DMS 273 (cell line): ENCODE measurements around the gene NINL.
"Not testable (repeated sequence)": the region's sequence is repeated elsewhere in the genome, so short reads cannot be mapped to it uniquely, and the experiment has no call there.

Source experiments
- DNase-seq: peaks from one replicate; lab custom pipeline; 2025; ENCODE audit not compliant: unreplicated experiment; lab: John Stamatoyannopoulos, UW

The NINL gene

DNA sequence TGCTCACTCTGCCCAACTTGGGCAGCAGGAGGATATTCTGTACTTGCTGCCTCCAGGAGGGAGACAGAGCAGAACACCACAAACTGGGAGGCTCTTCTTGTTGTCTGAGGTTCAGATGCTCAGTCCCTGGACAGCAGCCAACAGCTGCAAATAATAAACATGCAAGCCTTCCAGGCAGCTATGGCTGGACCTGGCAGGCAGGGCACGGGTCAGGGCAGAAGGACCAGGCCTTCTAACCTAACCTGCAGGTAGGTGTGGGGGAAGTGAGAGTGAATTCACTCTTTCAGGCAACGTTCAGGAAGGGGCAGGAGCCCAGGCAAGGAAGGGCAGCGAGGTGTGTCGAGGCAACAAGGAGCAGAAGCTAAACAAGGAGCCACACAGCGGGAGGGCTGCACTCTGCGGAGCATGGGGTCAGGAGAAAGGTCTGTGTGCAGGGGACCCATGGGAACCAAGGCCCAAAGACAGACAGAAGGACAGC, 31.5 kb downstream of the NINL start:
- DNase-seq: peak; percentile 53

DNA sequence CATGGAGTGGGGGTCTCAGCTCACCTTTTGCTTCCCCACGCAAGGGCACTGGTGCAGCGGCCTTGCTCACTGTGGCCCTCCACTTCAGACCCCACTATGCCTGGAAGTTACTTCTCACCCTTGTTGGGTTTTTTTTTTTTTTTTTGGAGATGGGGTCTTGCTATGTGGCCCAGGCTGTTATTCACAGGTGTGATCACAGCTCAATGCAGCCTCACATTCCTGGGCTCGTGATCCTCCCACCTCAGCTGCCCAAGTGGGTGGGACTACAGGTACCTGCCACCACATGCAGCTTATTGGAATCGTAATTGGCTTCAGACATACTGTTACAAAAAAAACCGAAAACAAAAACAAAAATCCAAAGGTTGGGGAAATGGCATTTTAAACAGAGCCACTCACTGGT, 32.4 kb downstream of the NINL start:
- DNase-seq: no peak

DNA sequence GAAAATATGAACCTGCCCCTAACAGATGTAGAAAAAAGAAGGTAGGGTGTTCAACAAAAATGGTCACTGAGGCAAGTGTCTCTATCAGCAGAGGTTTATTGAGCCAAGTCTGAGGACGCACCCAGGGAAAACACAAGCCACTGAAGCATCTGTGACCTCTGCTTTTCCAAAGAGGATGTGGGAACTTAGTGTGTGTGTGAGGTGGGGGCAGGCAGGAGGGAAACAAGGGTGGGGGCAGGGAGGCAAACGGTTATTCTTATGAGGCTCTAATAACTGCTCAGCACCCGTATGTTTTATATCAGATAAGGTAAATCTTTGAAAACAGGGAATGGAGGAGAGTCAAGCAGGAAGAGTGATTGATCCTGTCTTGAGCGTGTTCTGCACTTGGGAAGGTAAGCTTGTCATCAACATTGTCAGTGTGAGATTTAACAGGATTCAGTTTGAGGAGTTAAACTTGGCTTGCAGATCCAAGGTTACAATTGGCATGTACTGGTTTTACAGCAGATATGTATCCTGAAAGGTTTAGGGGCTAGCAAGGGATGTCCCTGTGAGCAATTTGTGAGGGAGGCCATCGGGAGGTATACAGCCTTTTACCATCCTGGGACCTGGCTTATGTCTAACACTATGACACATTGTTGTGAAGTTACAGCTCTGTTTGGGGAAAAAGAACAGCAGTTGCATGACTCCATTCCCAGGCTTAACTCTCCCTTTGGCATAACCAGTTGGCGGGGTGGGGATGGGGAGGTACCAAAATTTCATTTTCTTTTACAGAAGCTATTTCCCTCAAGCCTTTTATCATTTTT, 33.7 kb downstream of the NINL start:
- no peak for DNase-seq

DNA sequence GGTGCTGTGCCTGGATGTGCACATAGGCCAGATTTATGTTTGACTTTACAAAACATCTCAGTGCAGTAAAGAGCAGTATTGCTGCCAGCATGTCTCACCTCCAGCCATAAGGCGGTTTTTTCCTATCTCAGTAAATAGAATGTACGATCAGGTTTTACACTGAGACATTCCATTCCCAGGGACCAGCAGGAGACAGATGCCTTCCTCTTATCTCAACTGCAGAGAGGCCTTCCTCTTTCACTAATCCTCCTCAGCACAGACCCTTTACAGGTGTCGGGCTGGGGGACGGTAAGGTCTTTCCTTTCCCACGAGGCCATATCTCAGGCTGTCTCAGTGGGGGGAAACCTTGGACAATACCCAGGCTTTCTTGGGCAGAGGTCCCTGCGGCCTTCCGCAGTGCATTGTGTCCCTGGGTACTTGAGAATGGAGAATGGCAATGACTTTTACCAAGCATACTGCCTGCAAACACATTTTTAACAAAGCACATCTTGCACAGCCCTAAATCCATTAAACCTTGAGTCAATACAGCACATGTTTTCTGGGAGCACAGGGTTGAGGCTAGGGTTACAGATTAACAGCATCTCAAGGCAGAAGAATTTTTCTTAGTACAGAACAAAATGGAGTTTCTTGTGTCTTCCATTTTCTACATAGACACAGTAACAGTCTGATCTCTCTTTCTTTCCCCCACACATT, 34.5 kb downstream of the NINL start:
- not testable (repeated sequence) for DNase-seq

DNA sequence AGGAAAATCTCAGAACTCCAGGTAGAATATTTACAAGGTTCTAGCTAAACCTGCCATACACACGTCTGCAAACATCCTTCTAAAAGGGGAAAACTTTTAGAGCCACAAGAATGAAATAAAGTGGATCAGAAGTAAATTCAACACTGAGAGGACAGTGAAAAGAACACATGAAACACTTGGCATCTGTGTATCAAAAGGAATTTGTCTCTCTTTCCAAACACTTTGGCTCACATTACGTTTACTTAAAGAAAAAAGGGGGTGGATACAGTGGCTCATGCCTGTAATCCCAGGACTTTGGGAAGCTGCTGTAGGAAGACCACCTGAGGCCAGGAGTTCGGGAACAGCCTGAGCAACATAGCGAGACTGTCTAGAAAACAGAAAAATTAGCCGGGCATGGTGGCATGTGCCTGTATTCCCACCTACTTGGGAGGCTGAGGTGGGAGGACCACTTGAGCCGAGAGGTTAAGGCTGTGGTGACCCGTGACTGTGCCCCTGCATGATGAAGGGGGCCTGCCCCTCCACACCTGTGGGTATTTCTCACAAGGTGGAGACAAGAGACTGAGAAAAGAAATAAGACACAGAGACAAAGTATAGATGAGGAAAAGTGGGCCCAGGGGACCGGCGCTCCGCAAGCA, 35.4 kb downstream of the NINL start:
- no peak for DNase-seq

DNA sequence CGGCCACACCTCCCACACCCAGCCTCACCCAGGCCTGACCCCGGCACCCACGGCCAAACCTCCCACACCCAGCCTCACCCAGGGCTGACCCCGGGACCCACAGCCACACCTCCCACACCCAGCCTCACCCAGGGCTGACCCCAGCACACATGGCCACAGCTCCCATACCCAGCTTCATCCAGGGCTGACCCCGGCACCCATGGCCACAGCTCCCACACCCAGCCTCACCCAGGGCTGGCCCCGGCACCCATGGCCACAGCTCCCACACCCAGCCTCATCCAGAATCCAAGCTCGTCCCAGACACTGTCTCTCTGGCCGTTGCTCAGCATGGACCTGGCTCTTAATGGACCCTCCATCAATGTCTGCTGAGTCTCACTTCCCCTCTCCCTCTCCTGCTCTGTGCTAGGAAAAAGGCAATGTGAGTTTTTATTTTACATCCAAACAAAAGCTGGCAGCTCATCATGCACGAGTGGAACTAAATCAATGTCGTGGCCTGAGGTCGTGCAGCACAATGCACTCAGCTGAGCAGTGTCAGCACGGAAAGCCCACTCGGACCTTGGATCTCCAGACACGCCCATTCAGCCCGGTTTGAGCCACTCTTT, 36.1 kb downstream of the NINL start:
- no peak for DNase-seq

DNA sequence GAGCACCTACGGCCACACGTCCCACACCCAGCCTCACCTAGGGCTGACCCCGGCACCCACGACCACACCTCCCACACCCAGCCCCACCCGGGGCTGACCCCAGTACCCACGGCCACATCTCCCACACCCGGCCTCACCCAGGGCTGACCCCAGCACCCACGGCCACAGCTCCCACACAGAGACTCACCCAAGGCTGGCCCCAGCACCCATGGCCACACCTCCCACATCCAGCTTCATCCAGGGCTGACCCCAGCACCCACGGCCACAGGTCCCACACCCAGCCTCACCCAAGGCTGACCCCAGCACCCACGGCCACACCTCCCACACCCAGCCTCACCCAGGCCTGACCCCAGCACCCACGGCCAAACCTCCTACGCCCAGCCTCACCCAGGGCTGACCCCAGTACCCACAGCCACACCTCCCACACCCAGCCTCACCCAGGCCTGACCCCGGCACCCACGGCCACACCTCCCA, 36.7 kb downstream of the NINL start:
- no peak for DNase-seq

DNA sequence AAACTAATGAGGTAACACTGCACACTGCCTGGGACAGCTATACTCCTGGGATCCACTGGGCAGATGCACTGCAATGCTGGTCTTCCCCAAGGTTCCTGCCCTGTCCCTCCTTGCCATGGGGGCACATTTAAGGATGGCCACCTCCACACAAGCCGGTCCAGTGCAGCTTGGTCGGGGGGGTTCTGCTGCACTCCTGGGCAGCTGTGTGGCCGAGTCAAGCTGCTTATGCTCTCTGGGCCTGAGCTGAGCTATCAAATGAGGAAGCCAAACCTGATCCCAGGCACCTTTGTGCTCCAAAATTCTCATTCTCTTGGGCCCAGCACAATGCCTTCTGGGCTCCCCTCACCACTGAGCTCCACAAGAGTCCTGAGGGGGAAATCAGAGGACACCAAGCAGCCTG, 37.3 kb downstream of the NINL start:
- DNase-seq: no peak

DNA sequence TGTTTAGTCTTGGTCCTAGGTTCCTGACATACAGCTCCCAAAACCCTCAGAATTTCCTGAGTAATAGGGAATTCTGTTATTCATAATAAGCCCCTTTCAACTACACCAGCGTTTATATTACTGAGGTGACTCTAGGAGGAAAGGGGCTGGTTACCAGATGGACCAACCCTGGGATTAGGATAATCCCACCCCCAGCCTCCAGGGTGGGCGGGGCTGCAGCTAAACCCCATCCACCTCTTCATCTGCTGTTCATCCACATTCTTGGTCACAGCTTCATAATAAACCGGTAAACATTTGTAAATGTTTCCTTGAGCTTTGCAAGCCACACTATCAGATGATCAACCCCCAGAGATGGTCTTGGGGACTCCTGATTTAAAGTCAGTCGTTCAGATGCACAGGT, 38.3 kb downstream of the NINL start:
- peak; percentile 24 for DNase-seq

DNA sequence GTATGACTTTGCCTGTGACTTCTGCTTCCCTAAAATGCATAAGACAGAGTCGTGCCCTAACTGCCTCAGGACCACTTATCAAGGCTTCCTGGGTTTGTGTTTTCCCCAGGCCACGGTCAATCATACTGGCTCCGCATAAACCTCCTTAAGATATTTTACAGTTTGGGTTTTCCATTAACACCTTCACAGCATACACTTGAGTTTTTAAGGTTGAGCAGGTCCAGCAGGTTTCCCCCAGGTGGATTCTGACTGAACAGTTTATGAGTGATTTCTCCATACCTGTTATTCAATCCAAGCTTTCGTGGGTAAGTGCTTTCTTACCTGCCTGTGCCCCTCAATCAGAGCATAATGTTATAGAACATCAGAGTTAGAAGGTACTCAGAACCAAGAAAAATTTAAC, 39.3 kb downstream of the NINL start:
- DNase-seq: no peak

DNA sequence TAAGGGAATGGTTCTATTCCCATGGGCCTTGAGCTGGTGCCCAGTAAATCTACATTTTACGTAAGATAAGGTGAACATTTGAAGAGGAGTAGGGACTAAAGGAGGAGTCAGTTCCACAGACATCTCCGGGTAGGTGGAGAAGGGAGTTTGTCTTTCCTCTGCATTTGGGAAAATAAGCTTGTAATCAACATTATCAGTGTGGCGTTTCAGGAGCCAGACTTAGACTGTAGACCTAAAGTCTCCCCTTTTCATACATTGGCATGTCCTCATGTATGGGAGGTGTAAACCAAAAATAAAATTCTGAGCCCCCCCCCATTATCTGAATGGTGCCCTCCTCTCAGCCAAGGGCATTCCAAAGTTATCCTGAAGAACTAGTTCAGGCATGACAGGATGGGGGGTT, 40.2 kb downstream of the NINL start:
- DNase-seq: no peak

DNA sequence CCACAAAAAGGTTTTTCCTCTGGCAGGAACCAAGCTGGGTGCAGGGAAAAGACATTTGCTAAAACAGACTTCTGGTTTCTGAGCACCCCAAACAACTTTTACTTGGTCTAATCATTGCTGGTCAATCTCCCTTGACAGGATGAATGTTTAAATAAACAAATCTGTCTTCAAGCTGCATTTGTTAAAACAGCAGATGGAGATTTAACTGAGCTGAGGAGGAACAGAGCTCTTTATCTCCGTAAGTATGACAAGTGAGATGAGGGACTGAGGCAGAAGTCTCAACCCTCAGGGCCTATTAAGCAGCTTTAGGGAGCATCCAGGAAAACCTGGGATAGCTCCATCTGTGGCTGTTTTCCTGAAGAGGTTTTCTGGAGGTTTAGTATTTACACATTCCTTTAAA, 40.6 kb downstream of the NINL start:
- DNase-seq: peak; percentile 63

DNA sequence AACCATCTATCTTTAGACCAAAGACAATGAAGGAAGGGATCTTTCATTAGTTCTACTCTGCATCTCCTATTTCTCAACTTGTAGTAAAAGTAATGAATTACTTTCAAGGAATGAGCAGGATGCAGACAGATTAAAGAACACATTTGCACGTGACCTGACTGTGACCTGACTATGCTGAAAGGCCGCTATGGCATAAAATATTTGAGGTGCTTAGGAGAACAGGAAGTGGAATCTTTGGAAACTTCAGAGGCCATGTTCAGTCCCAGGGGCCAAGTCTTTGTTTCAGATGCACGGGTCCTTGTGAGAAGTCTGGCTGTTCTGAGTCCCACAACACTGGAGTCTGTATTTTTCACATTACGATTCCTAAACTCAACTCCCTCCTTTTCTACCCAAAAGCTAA, 41.0 kb downstream of the NINL start:
- DNase-seq: no peak

DNA sequence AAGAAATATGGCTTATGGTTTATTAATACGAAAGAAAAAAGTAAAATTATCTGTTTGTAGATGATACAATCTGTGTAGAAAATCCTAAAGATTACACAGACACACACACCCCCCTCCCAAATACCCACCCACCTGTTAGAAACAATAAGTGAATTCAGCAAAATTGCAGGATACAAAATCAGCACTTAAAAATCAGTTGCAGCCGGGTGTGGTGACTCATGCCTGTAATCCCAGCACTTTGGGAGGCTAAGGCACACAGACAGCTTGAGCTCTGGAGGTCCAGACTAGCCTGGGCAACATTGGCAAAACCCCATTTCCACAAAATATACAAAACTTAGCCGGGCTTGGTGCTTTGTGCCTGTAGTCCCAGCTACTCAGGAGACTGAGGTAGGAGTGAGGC, 42.3 kb downstream of the NINL start:
- peak; percentile 19 for DNase-seq

DNA sequence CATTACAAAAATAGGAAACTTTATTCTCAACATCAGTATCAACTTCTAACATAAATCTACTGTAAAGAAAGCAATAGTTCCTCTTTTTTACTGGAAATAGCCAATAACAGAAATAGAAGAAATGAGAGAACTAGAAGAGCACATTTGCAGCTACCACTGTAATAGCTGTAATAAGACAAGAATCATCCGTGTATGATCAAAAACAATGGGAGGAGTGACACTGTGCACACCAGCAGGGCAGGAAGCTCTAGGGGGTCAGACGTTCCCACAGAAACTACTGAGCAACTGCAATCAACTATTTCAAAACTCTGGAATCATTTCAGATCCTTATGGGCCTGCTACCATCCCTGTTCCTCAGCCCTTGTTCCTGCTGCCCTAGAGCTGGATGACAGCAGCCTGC, 43.7 kb downstream of the NINL start:
- no peak for DNase-seq

DNA sequence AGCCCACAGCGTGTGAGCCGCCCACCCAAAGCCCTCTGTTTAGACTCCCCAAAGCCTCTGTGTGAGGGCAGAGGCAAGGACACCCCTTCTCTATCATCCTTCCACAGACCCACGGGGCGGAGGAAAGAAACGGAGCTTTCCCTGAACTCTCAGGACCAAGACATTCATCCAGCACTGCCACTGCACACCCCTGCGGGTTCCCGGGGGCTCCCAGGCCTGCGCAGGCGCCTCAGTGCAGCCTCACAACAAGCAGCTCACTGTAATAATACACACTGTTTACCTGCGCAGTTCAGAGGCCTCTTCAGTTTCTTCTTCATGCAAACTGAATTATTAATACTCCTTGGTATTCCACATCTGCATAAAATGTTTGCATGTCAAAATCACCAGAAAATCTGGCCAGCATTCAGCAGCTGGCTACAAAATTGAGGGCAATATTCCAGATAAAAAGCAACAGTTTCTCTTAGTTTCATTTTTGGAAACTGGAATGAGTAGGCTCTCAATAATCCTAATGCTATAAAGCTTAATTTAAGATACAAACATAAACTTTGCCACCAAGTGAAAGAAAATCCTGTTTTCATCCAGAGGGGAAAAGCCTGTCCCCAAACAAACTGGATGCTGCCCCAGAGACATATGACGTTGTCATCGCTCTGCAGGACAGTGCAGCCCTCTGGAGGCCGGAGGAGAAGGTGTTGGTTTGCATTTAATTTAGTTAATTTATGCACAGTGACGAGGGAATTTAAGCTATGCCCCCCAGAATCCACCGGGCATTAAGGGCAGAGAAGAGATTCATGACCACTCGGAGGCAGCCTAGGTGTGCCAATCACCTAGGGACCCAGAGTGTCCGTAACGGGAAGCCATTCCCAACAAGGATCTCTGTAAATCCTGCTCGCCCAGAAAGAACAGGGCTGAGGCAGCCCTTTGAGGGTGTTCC, 45.3 kb downstream of the NINL start:
- DNase-seq: peak; percentile 71

DNA sequence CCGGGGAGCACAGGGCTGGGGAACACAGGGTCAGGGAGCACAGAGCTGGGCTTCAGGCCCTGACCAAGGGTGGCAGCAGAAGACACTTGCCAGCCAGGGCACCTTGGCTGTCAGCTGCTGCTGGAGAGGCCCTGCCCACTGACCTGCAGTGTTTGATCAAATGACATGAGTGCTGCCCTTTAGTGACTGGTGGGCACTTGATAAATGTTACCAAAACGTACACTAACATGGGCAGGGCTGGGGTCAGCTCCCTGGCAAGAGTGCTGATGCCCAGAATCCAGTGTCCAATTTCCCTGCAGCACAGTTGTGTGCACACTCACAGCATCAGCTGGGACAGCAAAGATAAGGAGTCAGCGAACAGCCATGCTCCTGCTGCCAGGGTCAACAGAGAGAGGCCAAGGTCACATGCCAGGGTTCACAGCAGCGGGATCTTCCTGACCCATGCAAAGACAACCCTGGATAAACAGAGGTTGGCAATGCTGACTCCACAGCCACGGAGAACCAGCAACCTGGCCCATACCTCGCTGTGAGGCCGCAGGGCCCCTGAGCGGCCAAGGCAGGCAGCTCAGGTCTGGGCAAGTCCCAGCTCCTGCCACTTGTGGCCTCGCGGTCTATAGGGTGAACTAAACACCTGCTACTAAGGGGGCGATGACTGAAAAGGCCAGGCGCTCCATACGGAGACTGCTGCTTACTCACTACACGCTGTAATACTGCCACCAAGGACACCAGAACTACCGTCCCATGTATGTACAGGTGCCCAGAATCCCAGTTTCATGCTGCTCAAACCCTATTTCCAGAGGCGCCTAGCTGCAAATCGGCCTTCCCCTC, 46.3 kb downstream of the NINL start:
- DNase-seq: no peak

DNA sequence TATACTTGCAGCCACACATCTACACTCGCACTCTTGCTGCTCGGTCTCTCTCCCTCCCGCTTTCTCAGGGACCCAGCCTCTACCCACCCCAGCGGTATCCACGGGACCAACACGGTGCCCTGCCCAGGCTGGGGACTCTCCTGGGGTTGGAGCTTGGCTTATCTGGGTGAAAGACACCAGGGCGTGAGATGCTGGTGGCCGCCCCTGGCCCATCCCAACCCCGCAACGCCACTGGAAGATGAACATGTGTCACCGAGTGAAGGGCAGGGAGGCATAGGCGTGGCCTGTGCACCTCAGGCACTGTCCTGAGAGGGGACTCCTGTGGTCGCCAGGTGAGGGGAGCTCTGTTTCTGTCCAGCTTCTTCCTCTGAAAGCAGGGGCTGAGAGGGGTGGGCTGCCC, 47.4 kb downstream of the NINL start:
- no peak for DNase-seq

DNA sequence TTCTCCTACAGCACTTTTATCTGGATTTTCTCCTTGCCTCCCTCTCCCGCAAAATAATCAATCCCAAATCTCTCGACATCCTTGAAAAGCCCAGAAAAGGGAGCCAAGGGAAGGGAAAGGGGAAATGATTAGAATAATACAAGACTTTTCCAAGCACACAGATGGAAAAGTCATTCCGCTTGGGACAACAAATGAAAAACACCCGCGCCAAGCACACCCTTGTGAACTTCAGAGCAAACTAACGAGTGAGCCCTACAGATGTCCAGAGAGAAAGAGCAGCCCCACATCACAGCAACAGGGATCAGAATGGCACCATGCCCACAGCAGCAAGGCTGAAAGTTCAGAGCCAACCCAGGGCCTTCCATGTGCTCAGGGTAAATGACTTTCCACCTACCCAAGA, 49.6 kb downstream of the NINL start:
- no peak for DNase-seq

DNA sequence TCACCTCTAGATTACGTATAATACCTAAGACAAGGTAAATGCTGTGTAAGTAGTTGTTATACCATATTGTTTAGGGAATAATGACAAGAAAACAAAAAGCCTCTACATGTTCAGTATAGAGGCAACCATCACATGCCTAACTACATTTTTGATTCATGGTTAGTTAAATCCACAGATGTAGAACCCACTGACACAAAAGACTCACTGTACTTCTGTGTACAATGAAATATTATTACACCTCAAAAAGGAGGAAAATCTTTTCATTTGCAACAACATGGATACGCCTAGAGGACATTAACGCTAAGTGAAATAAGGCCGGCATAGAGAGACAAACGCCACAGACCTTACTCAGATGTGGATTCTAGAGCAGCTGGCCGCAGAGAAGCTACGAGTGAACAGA, 50.5 kb downstream of the NINL start:
- DNase-seq: no peak
